GM12874 (cell line): ENCODE measurements around the gene FOXP1.

Source experiments
- CTCF ChIP-seq: IDR thresholded peaks from 2 replicates; pipeline ENCODE4 v1.5.1; 2011; ENCODE audit warnings: low read depth, mild to moderate bottlenecking, control low read depth, low read length, moderate library complexity; ENCODE audit not compliant: insufficient read depth

FOXP1 gene

GRCh38 chr3:71134521-71134920 lies 449.0 kb downstream of the FOXP1 start:
- no peak for TF ChIP-seq CTCF

DNA sequence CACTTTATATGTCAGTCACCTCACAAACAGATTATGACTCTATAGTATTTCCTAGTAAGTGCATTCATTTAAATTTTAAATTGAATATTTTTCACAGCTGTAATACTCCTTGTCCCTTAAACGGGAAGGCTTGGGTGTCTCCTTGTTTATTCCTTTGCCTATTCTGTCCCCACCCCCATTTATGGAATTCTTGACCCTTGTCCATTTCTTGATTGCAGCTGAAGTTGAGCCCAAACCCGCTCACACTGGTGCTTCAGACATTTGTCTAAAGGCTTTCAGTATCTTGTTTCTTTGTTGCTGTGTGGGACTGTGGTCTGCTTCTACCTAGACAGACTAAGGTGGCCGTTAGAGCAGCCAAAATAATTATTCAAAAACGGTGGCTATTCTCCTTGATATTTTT lies 449.7 kb downstream of the FOXP1 start:
- no peak for TF ChIP-seq CTCF

DNA sequence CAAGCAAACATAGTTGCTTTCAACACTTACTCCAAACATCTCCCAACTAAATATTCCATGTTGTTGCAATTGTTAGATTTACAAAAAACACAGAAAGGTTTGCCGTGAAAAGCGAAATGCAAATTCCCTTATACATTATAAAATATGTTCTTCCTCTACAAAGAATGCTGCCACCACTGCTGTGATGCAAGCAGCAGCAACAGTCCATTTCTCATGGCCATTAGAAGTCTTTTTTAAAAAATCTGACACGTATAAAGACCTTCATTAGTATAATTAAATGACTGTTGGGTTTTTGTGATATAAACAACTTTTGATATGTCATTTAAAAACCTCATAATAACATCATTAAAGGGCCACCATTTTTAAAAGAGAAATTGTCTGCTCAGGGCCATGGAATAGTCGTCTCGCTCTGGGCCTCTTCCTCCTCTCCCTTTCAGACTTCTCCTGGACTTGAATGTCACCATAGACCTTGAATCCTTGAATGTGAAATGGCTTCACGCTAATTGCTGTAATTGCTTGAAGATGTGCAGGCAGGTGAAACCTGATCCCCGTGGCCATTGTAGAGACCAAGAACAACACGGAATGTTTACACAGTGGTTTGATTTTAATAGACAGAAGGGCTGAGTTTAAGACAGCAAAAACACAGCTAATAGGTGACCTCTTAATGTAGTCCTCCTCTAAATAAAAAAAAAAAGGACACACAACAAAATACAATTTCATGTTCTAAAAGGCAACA lies 450.4 kb downstream of the FOXP1 start:
- TF ChIP-seq CTCF = no peak

DNA sequence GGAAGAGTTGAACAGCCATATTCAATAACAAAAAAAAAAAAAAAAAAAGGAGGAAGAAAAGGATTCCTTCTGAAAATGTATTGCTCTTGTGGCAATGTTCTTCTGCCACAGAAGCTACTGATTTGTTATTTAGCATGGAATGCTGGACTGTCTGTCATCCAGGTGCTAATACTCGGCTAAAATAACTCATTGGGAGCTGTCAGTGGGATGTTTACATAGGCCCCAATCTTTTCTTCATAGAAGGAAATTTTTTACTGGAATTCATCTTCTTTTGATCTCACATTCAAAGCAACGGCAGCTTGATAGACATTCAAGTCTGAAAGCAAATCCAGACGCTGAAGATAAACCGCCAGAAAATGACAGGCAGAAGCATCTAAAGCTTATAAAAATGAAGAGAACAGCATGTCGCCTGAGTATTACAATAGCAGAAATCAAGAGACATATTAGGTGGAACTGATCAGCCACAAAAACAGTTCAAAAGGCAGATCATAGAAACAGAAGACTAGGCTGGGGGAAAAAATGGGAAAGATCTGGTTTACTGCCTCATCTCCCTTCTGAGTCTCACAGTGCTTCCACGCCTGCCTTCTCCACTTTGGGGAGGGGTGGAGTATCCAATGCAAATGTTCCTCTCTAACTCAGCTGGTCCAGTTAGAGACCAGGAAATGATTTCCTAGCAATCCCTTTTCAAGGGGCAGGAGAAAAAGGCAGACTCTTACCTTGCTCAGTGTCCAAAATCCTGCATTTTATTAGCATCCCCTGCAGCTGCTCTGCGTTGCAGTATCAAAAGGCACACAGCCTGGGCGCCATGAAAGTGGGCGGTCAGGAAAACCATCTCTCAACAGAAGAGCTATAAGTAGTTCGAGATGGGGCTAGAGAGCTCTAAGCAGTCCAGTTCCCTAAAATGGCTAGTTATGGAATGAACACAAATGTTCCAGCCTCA lies 451.9 kb downstream of the FOXP1 start:
- TF ChIP-seq CTCF = no peak

DNA sequence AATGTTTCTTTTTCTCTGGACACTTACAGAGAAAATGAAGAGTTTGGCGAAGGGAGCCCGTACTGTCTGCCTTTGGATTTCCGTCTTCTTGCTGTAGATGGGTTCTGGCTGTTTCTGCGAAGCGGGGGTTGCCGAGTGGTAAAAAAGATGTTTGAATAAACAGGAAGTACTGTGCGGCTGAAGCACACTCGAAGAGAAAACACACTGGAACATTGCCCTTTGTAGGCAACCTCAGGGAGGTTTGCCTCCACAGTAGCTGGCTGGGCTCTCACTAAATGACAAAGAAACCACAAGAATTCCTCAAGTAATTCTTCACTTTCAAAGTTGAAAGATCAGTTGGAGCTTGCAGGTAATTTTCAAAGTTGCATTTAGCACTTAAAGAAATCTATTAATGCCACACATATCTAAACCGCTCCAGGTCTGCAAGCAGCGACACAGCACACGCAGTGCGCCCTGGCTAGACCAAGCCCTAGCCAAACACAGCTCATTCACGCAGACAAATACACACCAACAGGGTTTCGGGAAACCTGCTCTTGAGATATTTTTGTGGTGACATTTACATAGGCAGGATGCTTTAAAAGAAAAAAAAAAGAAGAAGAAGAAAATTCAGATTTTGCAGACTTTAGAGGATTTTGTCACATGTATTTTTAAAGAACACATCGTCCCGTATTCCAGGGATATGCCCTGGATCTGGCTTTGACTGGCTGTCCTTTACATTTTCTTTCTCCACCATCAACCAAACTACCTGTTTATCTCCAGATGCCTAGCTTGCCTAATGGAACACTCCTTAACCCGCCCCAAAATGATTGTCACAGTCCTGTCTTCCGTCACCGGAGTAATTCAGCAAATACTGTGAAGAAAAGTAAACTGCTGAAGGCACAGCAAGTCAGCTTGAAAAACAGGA lies 452.8 kb downstream of the FOXP1 start:
- TF ChIP-seq CTCF = no peak

- no peak for TF ChIP-seq CTCF
Observed at GRCh38 chr3:71129611-71130431, 453.7 kb downstream of the FOXP1 start.
